Measurements from ENCODE around the gene FADS1.

The FADS1 gene

GRCh38 chr11:61793083-61793828, 23.5 kb downstream of the FADS1 start:
- no peak for DNase-seq

GRCh38 chr11:61792310-61793082, 24.3 kb downstream of the FADS1 start, which contains the start of the genes FEN1 and TMEM258:
Gene FEN1 (plus strand): TSS chr11:61792911. CDS start chr11:61795362, 2,451 bp downstream.
Gene TMEM258 (minus strand): TSS chr11:61792599. CDS start chr11:61792558, 41 bp downstream.
- peak; percentile 88 for DNase-seq

GRCh38 chr11:61791737-61792309, 25.0 kb downstream of the FADS1 start:
- no peak for DNase-seq

GRCh38 chr11:61787928-61788491, 28.8 kb downstream of the FADS1 start:
- no peak for DNase-seq

- DNase-seq, result no peak
Measured at GRCh38 chr11:61785837-61786402, 30.9 kb downstream of the FADS1 start.

- no peak for DNase-seq
Measured at GRCh38 chr11:61784506-61784805, 32.3 kb downstream of the FADS1 start.

GRCh38 chr11:61783717-61784505, 32.9 kb downstream of the FADS1 start:
- no peak for DNase-seq

- no peak for DNase-seq
Measured at GRCh38 chr11:61782841-61783240, 34.0 kb downstream of the FADS1 start.

- no peak for DNase-seq
Measured at GRCh38 chr11:61782299-61782698, 34.5 kb downstream of the FADS1 start.

GRCh38 chr11:61781585-61781984, 35.2 kb downstream of the FADS1 start:
- DNase-seq, result no peak

- DNase-seq, result no peak
Measured at GRCh38 chr11:61780581-61781162, 36.1 kb downstream of the FADS1 start.

GRCh38 chr11:61779666-61780525, 36.9 kb downstream of the FADS1 start:
- no peak for DNase-seq

GRCh38 chr11:61778920-61779650, 37.7 kb downstream of the FADS1 start:
- no peak for DNase-seq

GRCh38 chr11:61778357-61778886, 38.4 kb downstream of the FADS1 start:
- DNase-seq, result no peak

- no peak for DNase-seq
Measured at GRCh38 chr11:61777234-61778090, 39.3 kb downstream of the FADS1 start.

GRCh38 chr11:61776561-61777075, 40.2 kb downstream of the FADS1 start:
- DNase-seq, result no peak

GRCh38 chr11:61775606-61776554, 40.9 kb downstream of the FADS1 start:
- no peak for DNase-seq

- no peak for DNase-seq
Measured at GRCh38 chr11:61775106-61775505, 41.7 kb downstream of the FADS1 start.
